Peyer's patch (tissue), 4 donors: ENCODE measurements around the gene CCDC9B. TPM values are rescaled to one million over a fixed set of nuclear protein-coding genes. Genes with fewer than 3 reads are reported as not detected.

Experiments
- DNase-seq, 3 donors: peaks; one replicate each; pipeline ENCODE4 v3.0.0-alpha.2; 2017 to 2019
- H3K27ac ChIP-seq, 4 donors: fragments of 200-600 bp; sonication (generic); one replicate each; pipeline ENCODE4 v1.5.1; 2016 to 2019
- H3K27me3 ChIP-seq, 2 donors: fragments of 200-600 bp; sonication (generic); one replicate each; pipeline ENCODE4 v1.5.1; 2019
- H3K36me3 ChIP-seq, 3 donors: fragments of 200-600 bp; sonication (generic); one replicate each; pipeline ENCODE4 v1.5.1; 2016 to 2019
- H3K4me1 ChIP-seq, 4 donors: fragments of 200-600 bp; sonication (generic); one replicate each; pipeline ENCODE4 v1.5.1; 2016 to 2019
- H3K4me3 ChIP-seq, 4 donors: fragments of 200-600 bp; sonication (generic); 1 replicate in 3 of 4; 2 replicates in 1 of 4; pipeline ENCODE4 v1.5.1; 2016 to 2019; ENCODE audit warnings: mild to moderate bottlenecking in 1 of 4
- H3K9me3 ChIP-seq, 4 donors: fragments of 200-600 bp; sonication (generic); one replicate each; pipeline ENCODE4 v1.5.1; 2016 to 2019; ENCODE audit warnings: mild to moderate bottlenecking in 1 of 4
- CTCF ChIP-seq, 6 experiments: fragments of 450-650 bp in 4 of 6; fragments of 200-600 bp in 2 of 6; sonication (generic) in 1 of 6; IDR thresholded peaks; one replicate each; pipeline ENCODE4 v1.5.1; 2017 to 2019; ENCODE audit warnings: antibody characterized with exemption in 6 of 6, mild to moderate bottlenecking in 3 of 6, moderate library complexity in 1 of 6
- POLR2A ChIP-seq, 2 donors: fragments of 450-650 bp; IDR thresholded peaks; one replicate each; pipeline ENCODE4 v1.5.1; 2017; ENCODE audit warnings: antibody characterized with exemption in 2 of 2, mild to moderate bottlenecking in 2 of 2, moderate library complexity in 2 of 2
- total RNA-seq, 4 donors: library from RNA; depleted of rRNA; stranded (reverse); fragments of >200 nt; gene quantifications; one replicate each; pipeline ENCODE4 v1.1.0, GENCODE V29; 2016

CCDC9B gene
- total RNA-seq, 4 donors from 2014 or later: 14.4 to 55.6 (median 37.7) TPM

GRCh38 chr15:40330368-40330836 is 10.3 kb downstream of the CCDC9B start:
- TF ChIP-seq POLR2A (IDR thresholded peaks at IDR 0.05): no peak
- no peak for TF ChIP-seq CTCF (IDR thresholded peaks at IDR 0.05)
- Histone ChIP-seq H3K27ac (peak overlapping the region in 2 of 4 donors; percentile 12 to 66), H3K4me3 (no peak overlapping the region), H3K36me3 (no peaks in the 10 kb centered on the region), H3K9me3 (no peaks in the 10 kb centered on the region), H3K4me1 (peaks cover 4 to 42% (median 6%) of the 10 kb centered on the region in 4 donors), H3K27me3 (no peaks in the 10 kb centered on the region)
- DNase-seq: peak in 1 of 3 donors; percentile 58

- H3K4me3 ChIP-seq: no peak overlapping the region
- peak overlapping the region in 2 of 4 donors; percentile 12 to 66 for H3K27ac ChIP-seq
- H3K9me3 ChIP-seq: no peaks in the 10 kb centered on the region
- no peaks in the 10 kb centered on the region for H3K27me3 ChIP-seq
- no peak for DNase-seq
- H3K36me3 ChIP-seq: no peaks in the 10 kb centered on the region
- H3K4me1 ChIP-seq: peaks cover 4 to 43% (median 6%) of the 10 kb centered on the region in 4 donors
- TF ChIP-seq POLR2A (IDR thresholded peaks at IDR 0.05): no peak
- TF ChIP-seq CTCF (IDR thresholded peaks at IDR 0.05): no peak
Measured at GRCh38 chr15:40329804-40330203, 10.9 kb downstream of the CCDC9B start.

GRCh38 chr15:40328751-40329150 is 12.0 kb downstream of the CCDC9B start:
- TF ChIP-seq POLR2A (IDR thresholded peaks at IDR 0.05): no peak
- TF ChIP-seq CTCF (IDR thresholded peaks at IDR 0.05): no peak
- Histone ChIP-seq H3K4me1 (peaks cover 0 to 40% (median 4%) of the 10 kb centered on the region in 4 donors), H3K36me3 (no peaks in the 10 kb centered on the region), H3K9me3 (no peaks in the 10 kb centered on the region), H3K4me3 (no peak overlapping the region), H3K27me3 (no peaks in the 10 kb centered on the region), H3K27ac (peak overlapping the region in 1 of 4 donors; percentile 66)
- DNase-seq: no peak

GRCh38 chr15:40328176-40328575 is 12.6 kb downstream of the CCDC9B start:
- Histone ChIP-seq H3K27me3 (no peaks in the 10 kb centered on the region), H3K27ac (peak overlapping the region in 1 of 4 donors; percentile 66), H3K4me3 (no peak overlapping the region), H3K36me3 (no peaks in the 10 kb centered on the region), H3K4me1 (peaks cover 0 to 37% (median 4%) of the 10 kb centered on the region in 4 donors), H3K9me3 (no peaks in the 10 kb centered on the region)
- no peak for TF ChIP-seq POLR2A (IDR thresholded peaks at IDR 0.05)
- TF ChIP-seq CTCF (IDR thresholded peaks at IDR 0.05): no peak
- no peak for DNase-seq

- Histone ChIP-seq H3K4me3 (no peak overlapping the region), H3K9me3 (no peaks in the 10 kb centered on the region), H3K4me1 (peaks cover 0 to 37% (median 6%) of the 10 kb centered on the region in 4 donors), H3K27me3 (no peaks in the 10 kb centered on the region), H3K27ac (peak overlapping the region in 1 of 4 donors; percentile 66), H3K36me3 (no peaks in the 10 kb centered on the region)
- DNase-seq: no peak
- no peak for TF ChIP-seq CTCF (IDR thresholded peaks at IDR 0.05)
- TF ChIP-seq POLR2A (IDR thresholded peaks at IDR 0.05): no peak
Measured at GRCh38 chr15:40327457-40327856, 13.3 kb downstream of the CCDC9B start.
